Fibroblast of gingiva (primary cell): Measurements from ENCODE around the gene TUBA4A.
"Not testable (repeated sequence)": the region's sequence is repeated elsewhere in the genome, so short reads cannot be mapped to it uniquely, and the experiment has no call there.

Source experiments
- DNase-seq: peaks from one replicate; pipeline ENCODE4 v3.0.0-alpha.2; 2011; ENCODE audit warnings: low read depth

TUBA4A gene

GRCh38 chr2:219266886-219267285 lies 13.2 kb upstream of the TUBA4A start:
- no peak for DNase-seq

- no peak for DNase-seq
These were observed 12.5 kb upstream of the TUBA4A start for GRCh38 chr2:219266232-219266631.

- DNase-seq = no peak
These were observed 7.5 kb upstream of the TUBA4A start for GRCh38 chr2:219261024-219261855.

GRCh38 chr2:219258942-219259341 lies 5.2 kb upstream of the TUBA4A start:
- not testable (repeated sequence) for DNase-seq

GRCh38 chr2:219254590-219255201 lies 978 bp upstream of the TUBA4A start:
- DNase-seq = peak; percentile 15

GRCh38 chr2:219252900-219253752 lies 592 bp downstream of the TUBA4A start, which contains the start of gene TUBA4B:
TSS of gene TUBA4B (plus strand) at chr2:219253243. CDS start at chr2:219253408, 165 bp downstream.
- no peak for DNase-seq

GRCh38 chr2:219252570-219252899 lies 1.2 kb downstream of the TUBA4A start:
- DNase-seq = no peak

- DNase-seq = no peak
These were observed 1.6 kb downstream of the TUBA4A start for GRCh38 chr2:219252084-219252483.

GRCh38 chr2:219251656-219252055 lies 2.1 kb downstream of the TUBA4A start:
- peak; percentile 27 for DNase-seq

GRCh38 chr2:219250049-219250781 lies 3.5 kb downstream of the TUBA4A start:
- DNase-seq = peak; percentile 25

- peak; percentile 92 for DNase-seq
These were observed 4.3 kb downstream of the TUBA4A start for GRCh38 chr2:219249203-219249980.

- no peak for DNase-seq
These were observed 4.9 kb downstream of the TUBA4A start for GRCh38 chr2:219248845-219249202.

GRCh38 chr2:219247678-219248642 lies 5.8 kb downstream of the TUBA4A start:
- no peak for DNase-seq

- DNase-seq = no peak
These were observed 7.2 kb downstream of the TUBA4A start for GRCh38 chr2:219246559-219246958.

GRCh38 chr2:219245899-219246230 lies 7.9 kb downstream of the TUBA4A start:
- no peak for DNase-seq

GRCh38 chr2:219245148-219245898 lies 8.4 kb downstream of the TUBA4A start, which contains the start of the genes GLB1L and STK16:
TSS of gene GLB1L (minus strand) at chr2:219245444. CDS start at chr2:219243573, 1,871 bp downstream.
TSS of gene STK16 (plus strand) at chr2:219245479. CDS start at chr2:219246000, 521 bp downstream.
- peak; percentile 95 for DNase-seq

- DNase-seq = no peak
These were observed 8.9 kb downstream of the TUBA4A start for GRCh38 chr2:219244789-219245147.

- DNase-seq = no peak
These were observed 10.4 kb downstream of the TUBA4A start for GRCh38 chr2:219243291-219243761.

- no peak for DNase-seq
These were observed 19.4 kb downstream of the TUBA4A start for GRCh38 chr2:219234331-219234730.
